ENCODE measurements around the gene BAIAP2L1.
A peak's percentile ranks its signal among the peaks of the same experiment; 100 is the strongest.

BAIAP2L1 gene

DNA sequence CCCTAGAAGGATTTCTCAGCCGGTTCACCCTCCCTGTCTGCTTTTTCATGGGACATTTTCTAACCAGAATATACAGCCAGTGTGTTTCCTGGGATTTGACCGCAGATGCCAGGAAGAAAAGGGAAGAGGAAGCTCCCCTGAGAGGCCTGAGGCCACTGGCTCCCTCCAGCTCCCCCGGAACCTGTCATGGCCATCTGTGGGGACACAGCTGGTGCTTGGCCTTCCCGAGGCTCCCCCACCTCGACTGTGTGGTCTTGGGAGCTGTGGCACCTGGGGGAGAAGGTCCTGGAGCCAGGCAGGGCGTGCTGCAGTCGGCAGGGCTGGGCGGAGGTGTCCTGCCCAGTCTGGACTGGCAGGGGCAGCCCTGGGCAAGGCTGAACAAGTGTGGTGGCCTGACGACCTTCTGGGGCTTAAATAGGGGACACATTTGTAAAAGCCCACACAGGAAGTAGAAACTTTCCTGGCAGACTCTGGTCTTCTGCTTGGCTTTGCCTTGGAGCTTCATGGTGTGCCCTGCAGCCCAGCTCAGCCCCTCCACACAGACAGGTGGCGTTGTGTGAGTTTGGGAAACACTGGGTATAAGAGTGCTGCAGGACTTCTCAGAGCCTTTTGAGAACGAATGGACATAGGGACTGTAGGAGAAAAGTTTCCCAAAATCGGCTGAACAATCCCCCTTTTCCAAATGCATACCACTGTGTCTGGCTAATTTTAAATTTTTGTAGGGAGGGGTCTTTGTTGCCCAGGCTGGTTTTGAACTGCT lies 112.6 kb downstream of the BAIAP2L1 start:
- no peak for DNase-seq (ENCODE audit: low read depth)
- no peak overlapping the region for H3K4me3 ChIP-seq (ENCODE audit: control insufficient read depth, low read depth, low read length)
- TF ChIP-seq, protein P1, sequence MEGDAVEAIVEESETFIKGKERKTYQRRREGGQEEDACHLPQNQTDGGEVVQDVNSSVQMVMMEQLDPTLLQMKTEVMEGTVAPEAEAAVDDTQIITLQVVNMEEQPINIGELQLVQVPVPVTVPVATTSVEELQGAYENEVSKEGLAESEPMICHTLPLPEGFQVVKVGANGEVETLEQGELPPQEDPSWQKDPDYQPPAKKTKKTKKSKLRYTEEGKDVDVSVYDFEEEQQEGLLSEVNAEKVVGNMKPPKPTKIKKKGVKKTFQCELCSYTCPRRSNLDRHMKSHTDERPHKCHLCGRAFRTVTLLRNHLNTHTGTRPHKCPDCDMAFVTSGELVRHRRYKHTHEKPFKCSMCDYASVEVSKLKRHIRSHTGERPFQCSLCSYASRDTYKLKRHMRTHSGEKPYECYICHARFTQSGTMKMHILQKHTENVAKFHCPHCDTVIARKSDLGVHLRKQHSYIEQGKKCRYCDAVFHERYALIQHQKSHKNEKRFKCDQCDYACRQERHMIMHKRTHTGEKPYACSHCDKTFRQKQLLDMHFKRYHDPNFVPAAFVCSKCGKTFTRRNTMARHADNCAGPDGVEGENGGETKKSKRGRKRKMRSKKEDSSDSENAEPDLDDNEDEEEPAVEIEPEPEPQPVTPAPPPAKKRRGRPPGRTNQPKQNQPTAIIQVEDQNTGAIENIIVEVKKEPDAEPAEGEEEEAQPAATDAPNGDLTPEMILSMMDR (conservative IDR thresholded peaks at IDR 0.05; ENCODE audit: control insufficient read depth, insufficient read depth, low read depth, low read length): no peak

DNA sequence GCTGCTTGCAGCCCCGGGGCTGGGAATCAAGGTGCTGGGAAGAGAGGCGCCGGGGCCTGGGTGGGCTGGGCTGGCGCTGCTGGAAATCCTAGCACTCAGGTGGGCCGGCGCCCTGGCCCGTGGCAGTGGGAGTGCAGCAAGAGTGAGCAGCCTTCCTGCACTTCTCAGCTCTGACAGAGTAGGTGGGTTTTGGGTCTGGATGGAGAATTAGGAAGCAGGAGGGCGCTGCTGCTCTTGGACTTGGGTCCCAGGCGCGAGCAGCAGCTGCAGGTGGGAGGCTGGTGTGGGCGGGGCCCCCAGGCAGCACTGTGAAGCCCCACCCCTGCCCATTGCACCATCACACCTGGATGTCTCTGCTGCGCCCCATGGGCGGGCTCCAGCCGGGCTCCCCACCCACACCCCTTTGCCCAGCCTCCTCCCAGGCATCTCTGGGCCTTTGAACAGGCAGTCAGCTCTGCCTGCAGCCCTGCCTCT lies 113.4 kb downstream of the BAIAP2L1 start:
- TF ChIP-seq, protein P1 (conservative IDR thresholded peaks at IDR 0.05; ENCODE audit: control insufficient read depth, insufficient read depth, low read depth, low read length): no peak
- no peak for DNase-seq (ENCODE audit: low read depth)
- H3K4me3 ChIP-seq (ENCODE audit: control insufficient read depth, low read depth, low read length): no peak overlapping the region

DNA sequence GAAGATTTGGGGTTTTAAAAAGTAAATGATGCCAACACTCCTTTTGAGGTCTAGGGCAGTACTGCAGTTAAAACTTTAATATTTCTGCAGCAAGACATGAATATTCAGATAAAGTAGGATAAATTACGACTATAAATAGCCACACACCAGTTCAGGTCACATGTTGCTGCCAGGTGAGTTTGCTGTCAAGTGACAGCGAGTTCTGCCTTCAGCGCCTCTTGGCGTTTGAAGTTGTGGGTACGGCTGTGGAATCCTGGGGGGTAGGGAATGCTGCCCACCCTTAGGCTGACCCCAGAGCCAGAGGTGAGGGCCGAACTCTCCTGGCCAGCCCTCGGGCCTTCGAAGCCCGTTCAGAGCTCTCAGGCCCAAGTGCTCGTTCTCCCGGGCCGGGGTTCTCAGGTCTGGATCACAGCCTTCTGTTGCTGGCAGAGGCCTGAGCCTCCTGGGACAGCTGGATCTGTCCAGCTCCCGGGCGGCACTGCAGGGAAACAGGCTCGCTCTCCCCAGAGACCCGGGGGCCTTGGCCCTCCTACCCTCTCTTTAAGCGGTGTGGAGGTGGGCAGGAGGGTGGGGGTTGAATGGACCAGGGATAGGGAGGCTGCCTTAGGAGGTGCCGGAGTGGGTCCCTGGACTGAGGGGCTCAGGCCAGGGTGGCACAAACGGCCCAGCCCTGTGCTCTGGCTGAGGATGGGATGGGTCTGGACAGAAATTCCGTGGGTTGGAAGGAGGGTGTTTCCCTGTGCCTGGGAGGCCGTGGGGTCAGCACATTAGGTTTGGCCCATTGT lies 114.0 kb downstream of the BAIAP2L1 start:
- no peak for DNase-seq (ENCODE audit: low read depth)
- no peak overlapping the region for H3K4me3 ChIP-seq (ENCODE audit: control insufficient read depth, low read depth, low read length)
- TF ChIP-seq, protein P1 (conservative IDR thresholded peaks at IDR 0.05; ENCODE audit: control insufficient read depth, insufficient read depth, low read depth, low read length): no peak

DNA sequence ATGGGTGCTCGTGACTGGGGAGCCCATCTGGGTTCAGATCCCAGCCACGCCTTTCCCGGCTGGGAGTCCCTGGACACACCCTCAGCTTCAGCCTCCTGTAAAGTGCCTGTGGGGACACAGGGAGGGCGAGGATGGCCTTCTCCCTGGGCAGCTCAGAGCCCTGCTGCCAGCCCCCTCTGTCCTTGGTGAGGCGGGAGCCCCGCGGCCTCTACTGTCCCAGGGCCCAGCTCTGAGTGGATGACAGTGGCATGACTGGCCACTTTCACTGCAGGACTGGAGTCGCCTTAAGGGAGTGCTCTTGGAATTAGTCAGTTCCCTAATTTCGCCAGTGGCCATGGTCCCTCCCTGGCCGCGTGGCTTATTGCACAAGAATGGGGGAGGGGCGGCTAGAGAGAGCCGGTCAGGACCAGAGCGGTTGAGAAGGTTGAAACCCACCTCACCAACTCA lies 114.8 kb downstream of the BAIAP2L1 start:
- peak; percentile 76 for DNase-seq (ENCODE audit: low read depth)
- TF ChIP-seq, protein P1 (conservative IDR thresholded peaks at IDR 0.05; ENCODE audit: control insufficient read depth, insufficient read depth, low read depth, low read length): no peak
- no peak overlapping the region for H3K4me3 ChIP-seq (ENCODE audit: control insufficient read depth, low read depth, low read length)

DNA sequence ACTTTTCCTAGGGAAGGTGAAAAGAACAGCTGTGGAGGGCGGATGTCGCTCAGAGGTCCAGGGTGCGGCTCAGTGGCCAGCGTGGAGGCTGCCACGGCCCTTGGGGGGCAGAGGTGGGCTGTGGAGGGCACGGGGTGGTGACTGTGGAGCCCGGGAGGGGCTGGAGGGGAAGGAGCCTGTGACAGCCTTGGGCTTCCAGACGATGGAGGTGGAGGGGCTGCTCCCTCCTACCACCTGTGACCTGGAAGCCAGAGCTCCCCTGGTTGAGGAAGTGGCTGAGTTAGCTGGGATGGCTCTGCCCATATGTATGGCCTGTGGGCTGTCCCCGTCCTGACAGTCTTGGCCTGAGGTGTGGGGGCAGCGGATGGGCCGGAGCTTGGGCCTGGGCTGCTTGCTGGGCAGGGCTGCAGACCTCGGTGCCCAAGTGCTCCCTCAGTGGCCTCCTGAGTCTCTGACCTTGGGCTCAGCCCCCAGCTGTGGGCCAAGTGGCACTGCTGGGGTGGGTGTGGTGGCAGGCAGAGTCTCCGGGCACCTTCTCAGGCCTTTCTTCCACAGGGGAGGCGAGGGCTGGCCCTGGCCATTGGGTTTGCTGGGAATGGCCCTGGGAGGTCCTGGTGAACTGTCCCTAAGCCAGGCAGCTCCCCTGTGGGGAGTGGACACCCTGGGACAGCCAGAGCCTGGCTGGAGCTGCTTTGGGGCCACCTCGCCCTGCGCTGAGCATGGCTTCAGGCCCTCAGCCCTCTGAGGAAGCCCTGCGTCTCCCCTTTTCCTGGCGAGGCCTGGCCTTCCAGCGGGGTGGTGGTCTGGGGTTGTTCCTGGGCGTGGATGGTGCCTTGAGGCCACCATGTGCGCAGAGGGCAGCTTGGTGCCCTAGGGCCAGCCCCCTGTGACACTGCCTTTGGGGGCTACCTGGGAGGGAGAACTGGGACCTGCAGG lies 115.5 kb downstream of the BAIAP2L1 start:
- TF ChIP-seq, protein P1 (conservative IDR thresholded peaks at IDR 0.05; ENCODE audit: control insufficient read depth, insufficient read depth, low read depth, low read length): no peak
- H3K4me3 ChIP-seq (ENCODE audit: control insufficient read depth, low read depth, low read length): peak overlapping the region; percentile 93
- no peak for DNase-seq (ENCODE audit: low read depth)

Measured in fibroblast of mammary gland (primary cell).